Measurements from ENCODE around the gene ST6GALNAC2.
"Not testable (repeated sequence)": the region's sequence is repeated elsewhere in the genome, so short reads cannot be mapped to it uniquely, and the experiment has no call there.

Gene ST6GALNAC2

DNA sequence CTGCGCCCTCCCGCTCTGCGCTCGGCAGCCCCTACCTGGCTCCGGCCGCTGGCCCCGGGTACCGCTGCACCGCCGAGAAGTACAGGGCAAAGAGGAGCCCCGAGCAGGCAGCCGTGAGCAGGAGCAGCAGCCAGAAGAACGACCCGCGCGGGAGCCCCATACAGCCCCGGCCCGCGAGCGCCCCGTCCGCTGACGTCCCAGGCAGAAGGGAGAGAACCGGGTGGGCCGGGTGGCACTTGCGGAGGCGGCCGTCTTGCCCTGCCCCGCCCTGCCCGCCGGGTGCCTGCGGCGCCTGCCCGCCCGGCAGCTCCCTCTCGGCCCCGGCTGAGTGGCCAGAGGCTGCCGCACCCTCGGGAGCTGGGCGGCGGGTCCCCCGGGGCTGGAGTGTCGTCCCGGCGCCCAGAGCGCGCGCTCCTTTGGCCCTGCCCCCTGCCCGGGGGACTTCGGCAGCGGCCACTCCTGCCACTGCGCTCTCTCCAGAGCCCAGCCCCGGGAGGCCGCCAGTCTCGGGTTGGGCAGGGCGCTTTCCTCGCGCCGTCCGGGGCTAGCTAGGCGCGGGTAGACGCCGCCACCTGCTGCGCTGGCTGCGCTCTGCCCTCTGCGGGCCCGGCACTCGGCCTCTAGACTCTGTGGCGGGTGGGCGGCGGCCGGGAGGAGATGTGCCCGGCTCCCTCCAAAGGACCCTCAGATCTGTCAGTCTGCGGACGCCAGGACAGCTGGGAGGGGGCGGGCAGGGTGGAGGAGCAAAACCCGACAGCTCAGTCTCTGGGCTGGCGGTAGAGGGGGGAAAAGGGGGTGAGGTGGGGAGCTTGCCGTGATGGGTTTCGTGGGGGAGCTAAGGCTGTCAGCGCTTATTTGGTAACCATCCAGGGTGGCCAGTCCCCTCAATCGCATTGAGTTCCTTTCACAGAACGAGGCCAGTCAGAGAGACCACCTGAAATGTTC lies at the start of gene ST6GALNAC2:
ST6GALNAC2 (minus strand) TSS at position 212 of the 945 bp plus-strand sequence; CDS start at position 160, 52 bp downstream.
- DNase-seq, result peak; percentile 49 to 56

DNA sequence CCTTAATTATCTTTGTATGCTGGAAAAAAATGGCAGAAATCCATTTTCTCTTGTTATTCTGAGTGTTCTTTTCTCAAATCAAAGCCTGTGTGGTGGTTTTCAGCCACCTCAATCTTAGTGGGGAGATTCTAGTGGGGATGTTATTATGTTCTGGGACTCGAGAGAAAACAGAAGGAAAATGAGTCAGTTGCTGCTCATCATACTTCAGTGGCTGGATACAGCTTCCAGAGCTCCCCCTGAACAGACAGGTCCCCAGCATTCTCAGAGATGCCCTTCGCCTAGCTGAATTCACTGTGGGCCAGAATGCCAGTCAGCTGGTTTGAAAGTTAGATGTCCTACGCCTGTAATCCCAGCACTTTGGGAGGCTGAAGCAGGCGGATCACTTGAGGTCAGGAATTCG lies 49.4 kb upstream of the ST6GALNAC2 start:
- DNase-seq, result no peak

DNA sequence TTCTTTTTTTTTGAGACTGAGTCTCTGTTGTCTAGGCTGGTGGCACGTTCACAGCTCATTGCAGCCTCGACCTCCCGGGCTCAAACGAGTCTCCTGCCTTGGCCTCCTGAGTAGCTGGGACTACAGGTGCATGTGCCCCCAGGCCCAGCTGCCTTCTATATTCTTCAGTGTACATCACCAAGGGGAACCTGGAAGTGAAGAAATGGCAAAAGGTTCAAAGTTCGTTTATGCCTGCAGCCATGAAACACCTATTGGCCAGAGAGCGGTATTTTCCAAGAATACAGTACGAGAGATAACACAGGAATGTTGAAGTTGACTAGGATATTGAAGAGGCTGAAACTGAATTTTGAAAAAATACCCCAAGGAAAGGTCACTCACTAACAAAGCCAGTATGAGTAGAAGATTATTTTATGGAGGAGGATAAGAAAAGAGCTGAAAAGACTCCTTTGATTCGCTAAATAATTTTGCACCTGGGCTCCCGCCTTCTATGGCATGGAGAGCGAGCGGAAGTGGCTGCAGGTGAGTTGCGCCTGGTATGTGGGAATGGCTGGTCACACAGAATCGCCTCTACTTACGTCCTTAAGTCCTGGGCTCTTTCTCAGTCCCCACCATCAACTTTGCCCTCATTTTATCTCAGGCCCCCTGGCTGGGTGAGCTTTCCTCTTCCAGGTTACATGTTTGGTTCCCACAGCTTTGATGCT lies 48.1 kb upstream of the ST6GALNAC2 start:
- no peak for DNase-seq

DNA sequence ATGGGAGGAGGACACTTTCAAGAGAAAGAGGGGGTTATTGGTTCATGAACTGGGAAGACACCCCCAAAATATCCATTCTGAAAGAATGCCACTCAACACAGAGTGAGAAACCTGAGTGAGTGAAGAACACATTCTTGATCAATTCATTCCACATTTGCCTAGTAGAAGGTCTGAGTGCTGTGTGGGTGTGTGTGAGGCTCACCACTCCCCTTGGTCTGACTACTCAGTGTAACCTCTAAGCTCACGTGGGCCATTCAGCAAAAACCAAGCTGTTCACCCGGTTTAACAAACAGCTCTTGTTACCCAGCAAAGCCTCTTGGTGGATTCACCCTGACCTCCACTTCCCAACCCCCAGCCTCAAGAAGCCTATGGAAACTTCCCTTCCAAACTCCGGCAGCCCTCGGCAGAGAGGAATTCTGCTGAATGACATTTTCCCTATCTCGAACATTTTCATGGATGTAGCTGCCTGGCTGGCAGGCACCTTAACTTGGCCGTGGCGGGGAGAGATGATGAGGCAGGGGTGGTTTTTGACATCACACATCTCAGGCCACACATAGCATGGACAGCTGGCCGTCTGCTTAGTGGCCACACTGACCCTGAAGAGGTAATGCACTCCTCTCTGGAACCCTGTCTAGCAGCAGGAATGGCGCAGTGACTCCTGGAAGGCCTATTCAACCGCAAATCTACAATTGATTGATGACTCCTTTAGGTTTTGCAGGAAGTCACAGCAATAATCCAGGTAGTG lies 46.3 kb upstream of the ST6GALNAC2 start:
- peak in 1 of 2 experiments; percentile 31 for DNase-seq

DNA sequence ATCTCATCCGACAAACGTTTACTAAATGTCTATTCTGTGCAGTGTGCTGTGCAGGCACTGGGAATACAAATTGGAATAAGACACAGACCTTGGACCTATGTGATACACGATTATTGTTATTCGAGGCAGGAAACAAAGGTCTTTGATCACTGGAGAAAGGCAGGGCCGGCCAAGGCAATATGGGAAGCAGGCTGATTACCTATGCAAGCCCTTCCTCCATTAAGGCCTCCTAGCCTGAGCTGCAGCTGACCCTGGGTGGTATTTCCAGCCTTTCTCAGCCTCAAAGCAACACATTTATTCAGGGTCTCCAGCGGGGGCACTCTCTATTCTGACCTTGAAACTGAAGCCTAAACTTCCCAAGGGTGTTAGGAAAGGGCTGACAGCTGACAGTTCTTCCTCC lies 44.5 kb upstream of the ST6GALNAC2 start:
- DNase-seq, result no peak

DNA sequence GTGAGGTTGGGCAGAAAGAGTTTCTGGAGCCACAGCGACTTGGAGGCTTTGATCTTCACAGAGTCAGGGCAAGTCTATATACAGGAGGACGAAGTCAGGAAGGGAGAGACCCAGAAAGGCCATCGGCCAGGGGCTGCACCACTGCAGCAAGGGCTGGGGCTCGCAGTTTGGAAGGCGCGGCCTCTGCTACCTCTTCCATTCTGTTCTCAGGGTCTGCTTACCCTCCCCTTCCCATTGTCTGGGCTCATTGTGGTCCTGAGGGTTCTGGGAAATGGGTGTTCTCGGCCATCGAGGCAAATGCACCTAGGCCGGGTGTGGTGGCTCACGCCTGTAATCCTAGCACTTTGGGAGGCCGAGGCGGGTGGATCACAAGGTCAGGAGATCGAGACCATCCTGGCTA lies 41.9 kb upstream of the ST6GALNAC2 start:
- no peak for DNase-seq

DNA sequence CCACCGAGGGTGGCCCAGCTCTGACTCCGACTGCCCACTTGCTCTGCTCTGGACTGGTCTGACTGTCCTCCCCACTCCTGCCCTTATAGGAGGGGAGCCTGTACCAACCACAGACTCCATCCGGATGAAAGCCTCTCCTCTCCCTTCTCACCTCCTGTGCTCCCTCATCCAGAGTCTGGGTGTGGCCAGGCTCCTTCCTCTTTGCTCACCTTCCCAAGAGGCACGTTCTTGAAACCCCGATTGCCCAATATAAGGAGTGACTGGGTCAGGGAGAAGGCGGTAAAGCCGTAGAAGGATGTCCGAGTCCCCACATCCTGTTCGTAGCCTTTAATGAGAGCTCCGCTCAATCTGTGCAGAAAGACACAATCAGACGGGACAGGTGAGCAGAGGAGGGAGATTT lies 40.8 kb upstream of the ST6GALNAC2 start:
- DNase-seq, result no peak

DNA sequence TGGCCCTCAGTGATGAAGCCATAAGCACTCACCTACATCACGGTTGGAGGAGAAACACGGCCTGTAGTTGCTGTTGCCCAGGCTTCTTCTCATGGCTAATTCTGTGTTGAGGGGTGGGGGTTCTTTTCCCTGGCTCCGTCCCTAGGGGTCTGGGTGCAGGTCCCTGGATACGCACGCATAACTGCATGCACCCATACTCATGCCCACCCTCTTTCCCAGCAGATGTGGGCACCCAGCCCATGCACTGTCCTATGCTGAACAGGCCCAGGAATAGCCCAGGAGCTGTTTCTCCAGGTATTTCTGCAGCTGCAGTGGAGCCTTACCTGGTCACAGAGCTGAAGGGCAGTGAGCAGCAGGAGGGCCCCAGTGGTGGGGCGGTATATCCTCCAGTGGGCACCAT lies 39.8 kb upstream of the ST6GALNAC2 start:
- DNase-seq, result no peak

DNA sequence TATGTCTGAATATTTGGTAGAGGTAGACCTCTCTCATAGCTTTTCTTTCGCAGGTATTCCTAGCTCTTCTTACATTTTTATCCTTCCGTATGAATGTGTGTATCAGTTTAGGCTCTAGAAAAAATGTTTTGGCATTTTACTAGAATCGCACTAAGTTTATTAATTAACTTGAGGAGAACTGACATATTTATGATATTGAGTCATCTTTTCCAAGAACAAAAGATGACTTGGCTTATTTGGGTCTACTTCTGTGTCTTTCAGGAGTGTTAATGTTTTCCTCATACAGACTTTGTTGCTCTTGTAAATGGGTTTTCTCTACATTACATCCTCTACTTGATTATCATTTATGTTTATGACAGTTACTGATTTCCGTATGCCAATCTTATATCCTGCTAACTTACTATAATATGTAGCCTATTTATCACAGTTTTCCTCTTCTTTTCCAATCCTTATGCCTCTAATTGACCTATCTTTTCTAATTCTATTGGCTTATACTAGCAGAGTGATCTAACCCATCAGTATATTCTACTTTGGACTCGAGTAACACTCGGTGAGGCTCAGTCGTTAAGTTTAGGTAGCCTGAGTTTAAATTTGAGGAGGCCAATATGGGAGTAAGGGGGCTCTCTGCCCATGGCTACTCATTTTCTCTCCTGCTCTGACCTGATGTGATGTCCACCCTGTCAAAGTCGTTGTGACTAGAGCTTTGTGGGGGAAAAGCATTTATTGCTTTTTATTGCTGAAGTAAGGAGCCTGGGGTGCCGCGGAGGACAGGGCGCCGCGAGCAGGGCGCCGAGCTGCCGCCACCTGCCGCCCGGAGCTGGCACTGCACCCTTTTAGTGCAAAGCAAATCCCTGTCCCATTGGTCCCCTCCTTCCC lies 37.8 kb upstream of the ST6GALNAC2 start:
- peak; percentile 85 to 87 for DNase-seq

DNA sequence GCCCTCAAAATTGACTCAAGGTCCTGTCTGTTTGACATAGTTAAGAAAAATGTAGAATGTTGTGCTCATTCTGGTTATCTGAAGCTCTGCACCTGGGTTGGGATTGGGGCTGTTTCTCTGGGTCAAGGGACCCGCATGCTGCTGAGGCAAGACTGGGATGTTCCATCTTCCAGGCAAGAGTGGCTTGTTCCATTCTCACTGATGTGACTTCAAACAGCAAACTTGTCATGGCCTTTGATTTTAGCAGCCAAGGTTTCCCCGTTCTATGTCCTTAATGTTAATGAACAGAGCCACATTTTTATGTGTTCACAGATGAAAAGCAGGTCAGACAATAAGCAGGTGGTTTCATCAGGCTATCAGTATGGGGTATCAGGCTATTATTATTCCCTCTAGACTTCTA lies 32.2 kb upstream of the ST6GALNAC2 start:
- DNase-seq, result no peak

DNA sequence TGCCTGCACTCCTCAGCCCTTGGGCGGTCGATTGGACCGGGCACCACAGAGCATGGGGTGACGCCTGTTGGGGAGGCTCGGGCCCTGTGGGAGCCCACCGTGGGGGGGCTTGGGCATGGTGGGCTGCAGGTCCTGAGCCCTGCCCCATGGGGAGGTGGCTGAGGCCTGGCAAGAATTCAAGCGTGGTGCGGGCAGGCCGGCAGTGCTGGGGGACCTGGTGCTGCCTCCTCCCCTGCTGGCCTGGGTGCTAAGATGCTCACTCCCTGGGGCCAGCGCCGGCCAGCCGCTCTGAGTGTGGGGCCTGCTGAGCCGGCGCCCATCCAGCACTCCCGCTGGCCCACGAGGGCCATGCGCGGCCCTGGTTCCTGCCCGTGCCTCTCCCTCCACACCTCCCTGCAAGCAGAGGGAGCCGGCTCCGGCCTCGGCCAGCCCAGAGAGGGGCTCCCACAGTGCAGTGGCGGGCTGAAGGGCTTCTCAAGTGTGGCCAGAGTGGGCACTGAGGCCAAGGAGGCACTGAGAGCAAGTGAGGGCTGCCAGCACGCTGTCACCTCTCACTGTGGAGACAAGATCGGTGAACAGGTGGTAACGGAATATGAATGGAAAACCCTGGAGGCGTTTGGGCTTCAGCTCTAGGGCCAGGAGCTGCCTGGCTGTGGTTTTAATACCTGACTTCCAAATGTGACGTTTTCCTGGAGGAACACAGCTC lies 29.4 kb upstream of the ST6GALNAC2 start:
- DNase-seq, result no peak

DNA sequence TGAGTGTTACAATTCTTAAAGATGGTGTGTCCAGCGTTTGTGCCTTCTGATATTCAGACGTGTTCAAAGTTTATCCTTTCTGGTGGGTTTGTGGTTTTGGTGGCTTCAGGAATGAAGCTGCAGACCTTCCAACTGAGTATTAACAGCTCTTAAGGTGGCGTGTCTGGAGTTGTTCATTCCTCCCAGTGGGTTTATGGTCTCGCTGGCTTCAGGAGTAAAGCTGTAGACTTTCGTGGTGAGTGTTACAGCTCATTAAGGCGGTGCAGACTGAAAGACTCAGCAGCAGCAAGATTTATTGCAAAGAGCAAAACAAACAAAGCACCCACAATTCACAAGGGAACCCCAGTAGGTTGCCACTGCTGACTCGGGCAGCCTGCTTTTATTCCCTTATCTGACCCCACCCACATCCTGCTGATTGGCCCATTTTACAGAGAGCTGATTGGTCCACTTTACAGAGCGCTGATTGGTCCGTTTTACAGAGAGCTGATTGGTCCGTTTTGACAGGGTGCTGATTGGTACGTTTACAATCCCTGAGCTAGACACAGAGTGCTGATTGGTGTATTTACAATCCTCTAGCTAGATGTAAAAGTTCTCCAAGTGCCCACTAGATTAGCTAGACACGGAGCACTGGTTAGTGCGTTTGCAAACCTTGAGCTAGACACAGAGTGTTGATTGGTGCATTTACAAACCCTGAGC lies 28.6 kb upstream of the ST6GALNAC2 start:
- peak; percentile 33 to 39 for DNase-seq

DNA sequence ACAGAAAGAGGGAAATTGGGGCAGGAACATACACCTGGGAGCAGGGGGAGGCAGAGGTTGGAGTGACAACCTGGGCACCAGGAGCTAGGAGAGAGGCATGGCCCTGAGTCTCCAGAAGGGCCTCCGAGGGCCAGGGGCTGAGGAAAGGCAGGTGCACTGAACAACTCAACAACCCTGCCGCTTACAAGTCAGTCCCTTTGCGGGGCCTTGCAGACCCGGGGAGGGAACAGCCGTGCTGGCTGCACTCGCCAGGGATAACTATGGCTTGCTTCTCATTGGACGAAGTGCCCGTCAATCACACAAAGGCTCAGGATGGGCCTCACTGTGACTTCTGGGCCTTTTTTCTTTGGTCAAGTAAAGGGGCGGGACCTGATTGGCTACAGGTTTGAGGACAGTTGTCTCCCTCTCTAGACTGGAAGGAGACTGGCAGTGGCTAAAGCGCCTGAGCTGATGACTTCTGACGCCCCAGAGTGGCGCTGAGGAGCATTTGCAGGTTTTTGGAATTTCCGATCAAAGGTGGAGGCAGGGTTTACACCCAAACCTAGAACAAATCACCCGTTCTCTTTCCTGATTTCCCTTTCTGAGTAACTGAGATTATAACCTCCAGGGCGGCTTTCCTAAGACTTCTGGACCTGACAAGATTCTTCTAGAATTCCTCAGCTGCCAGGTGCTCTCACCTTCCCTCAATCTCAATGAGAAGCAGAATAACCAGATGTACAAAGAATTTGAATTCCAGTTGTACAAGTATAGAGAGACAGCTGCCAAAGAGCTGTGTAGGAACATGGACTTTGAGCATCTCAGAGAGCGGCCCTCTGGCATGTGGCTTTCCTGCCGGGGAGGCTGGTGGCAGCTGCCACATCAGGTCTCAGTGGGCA lies 27.6 kb upstream of the ST6GALNAC2 start:
- no peak for DNase-seq

DNA sequence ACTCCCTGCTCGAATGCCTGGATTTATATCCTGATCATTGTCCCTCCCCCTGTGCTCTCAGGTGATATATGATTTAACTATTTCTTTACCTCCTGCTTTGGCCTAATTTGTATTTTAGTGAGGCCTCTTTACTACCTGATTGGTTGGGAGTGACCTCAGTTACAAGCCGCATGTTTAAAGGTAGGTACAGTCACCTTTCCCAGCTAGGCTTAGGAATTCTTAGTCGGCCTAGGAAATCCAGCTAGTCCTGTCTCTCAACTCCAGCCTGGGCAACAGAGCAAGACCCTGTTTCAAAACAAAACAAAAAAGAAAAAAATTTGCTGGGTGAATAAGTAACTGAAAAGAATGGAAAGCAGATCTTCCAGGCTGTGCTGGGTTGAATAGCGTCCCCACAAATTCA lies 26.8 kb upstream of the ST6GALNAC2 start:
- no peak for DNase-seq

DNA sequence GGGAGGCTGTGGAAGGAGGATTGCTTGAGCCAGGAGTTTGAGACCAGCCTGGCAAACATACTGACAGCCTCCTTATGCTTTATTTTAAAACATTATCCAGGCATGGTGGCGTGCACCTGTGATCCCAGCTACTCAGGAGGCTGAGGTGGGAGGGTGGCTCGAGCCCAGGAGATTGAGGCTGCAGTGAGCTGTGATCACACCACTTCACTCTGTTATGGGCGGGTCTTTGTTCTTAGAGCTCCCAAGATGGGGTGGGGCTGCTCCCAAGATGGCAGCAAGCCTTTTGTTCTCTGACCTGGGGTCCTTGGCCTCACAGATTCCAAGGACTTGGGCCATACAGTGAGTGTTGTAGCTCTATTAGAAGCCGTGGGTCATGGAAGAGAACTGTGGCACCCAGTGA lies 26.1 kb upstream of the ST6GALNAC2 start:
- DNase-seq, result no peak

DNA sequence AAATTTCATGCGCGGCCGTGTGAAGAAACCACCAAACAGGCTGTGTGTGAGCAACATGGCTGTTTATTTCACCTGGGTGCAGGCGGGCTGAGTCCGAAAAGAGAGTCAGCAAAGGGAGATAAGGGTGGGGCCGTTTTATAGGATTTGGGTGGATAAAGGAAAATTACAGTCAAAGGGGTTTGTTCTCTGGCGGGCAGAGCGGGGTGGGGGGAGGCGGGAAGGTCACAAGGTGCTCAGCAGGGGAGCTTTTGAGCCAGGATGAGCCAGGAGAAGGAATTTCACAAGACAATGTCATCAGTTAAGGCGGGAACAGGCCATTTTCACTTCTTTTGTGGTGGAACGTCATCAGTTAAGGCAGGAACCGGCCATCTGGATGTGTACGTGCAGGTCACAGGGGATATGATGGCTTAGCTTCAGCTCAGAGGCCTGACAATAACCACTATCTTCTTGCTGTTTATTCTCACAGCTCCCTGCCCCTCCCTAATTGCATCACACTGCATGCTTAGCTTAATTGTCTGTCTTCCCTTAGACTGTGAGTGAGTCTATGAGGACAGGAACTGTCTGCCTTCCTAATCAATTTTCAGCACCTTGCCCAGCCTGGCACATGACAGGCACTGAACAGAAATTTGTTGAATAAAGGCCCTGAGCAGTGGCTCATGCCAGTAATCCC lies 25.6 kb upstream of the ST6GALNAC2 start:
- not testable (repeated sequence) for DNase-seq

DNA sequence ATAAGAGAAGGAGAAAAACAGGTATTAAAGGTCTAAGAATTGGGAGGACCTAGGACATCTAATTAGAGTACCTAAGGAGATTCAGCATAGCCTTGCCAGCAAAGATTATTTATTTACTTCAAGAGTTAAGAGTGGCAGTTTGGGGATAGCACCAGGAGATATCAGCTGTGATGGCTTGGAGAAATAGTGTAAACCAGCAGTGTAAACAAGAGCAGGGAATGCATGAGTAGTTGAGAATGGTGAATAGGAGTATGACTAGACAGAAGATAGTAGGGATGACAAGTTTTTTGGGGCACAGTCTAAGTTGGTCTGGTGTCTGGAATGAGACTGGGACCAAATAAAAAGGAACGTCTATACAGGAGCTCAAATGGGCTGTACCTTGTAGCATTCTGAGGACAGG lies 21.0 kb upstream of the ST6GALNAC2 start:
- not testable (repeated sequence) for DNase-seq

DNA sequence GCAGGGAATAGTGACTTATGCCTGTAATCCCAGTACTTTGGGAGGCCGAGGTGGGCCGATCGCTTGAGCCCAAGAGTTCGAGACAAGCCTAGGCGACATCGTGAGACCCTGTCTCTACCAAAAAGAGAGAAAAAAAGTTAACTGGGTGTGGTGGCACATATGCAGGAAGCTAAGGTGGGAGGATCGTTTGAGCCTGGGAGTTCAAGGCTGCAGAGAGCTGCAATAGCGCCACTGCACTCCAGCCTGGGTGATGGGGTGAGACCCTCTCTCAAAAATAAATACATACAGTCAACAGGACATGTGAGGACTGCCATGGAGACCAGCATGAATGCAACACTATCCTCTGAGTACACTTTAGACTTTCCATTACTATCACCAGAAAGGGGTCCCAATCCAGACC lies 15.4 kb upstream of the ST6GALNAC2 start:
- no peak for DNase-seq
